ENCODE results near the gene PTPRN2.
"Not testable (repeated sequence)": the region's sequence is repeated elsewhere in the genome, so short reads cannot be mapped to it uniquely, and the experiment has no call there.

Gene PTPRN2

DNA sequence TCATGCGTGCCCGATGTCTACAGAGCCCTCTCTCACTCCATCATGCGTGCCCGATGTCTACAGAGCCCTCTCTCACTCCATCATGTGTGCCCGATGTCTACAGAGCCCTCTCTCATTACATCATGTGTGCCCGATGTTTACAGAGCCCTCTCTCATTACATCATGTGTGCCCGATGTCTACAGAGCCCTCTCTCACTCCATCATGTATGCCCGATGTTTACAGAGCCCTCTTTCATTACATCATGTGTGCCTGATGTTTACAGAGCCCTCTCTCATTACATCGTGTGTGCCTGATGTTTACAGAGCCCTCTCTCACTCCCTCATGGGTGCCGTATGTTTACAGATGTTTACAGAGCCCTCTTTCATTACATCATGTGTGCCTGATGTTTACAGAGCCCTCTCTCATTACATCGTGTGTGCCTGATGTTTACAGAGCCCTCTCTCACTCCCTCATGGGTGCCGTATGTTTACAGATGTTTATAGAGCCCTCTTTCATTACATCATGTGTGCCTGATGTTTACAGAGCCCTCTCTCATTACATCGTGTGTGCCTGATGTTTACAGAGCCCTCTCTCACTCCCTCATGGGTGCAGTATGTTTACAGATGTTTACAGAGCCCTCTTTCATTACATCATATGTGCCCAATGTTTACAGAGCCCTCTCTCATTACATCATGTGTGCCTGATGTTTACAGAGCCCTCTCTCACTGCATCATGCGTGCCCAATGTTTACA is 739.7 kb downstream of the PTPRN2 start:
- DNase-seq: not testable (repeated sequence)

DNA sequence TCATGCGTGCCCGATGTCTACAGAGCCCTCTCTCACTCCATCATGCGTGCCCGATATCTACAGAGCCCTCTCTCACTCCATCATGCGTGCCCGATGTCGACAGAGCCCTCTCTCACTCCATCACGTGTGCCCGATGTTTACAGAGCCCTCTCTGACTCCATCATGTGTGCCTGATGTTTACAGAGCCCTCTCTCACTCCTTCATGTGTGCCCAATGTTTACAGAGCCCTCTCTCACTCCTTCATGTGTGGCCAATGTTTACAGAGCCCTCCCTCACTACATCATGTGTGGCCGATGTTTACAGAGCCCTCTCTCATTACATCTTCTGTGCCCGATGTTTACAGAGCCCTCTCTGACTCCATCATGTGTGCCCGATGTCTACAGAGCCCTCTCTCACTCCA is 740.9 kb downstream of the PTPRN2 start:
- not testable (repeated sequence) for DNase-seq

DNA sequence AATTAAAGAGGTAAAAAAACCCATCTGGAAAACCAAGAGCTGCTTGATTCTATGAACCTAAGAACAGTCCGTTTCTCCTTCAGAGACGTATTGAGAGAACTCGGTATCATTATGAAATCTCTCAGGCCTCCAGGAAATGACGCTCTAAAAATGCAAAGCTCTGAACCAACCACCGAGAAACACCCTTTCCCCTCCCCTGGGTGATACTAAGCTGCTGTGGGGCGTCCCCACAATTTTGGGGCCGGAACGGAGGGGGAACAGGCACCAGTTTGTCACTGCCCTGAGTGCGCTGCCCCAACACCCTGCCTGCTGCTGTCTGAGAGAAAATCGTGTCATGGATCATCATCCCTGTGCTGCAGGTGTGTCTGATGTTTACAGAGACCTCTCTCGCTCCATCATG is 741.4 kb downstream of the PTPRN2 start:
- no peak for DNase-seq

DNA sequence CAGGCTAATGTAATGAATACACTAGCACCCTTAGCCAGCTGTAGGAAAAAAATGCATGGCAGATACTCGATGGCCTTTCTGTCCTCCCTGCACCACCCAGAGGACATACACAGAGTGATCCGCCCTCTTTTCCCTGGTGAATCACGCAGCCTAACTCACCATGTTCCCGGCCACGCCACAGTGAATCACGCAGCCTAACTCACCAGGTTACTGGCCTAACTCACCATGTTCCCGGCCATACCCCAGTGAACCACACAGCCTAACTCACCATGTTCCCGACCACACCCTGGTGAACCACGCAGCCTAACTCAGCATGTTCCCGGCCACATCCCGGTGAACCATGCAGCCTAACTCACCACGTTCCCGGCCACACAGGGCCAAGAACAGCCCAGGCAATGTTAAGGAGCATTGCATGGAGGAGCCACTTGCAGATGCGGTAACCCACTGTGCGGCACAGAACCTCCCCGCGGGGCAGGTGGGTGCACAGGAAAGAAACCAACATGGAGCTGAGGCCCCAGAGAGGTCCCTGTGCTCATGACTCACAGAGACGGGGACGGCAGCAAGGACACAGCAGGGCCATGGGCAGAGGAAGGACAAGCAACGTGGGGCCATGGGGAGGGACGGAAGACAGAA is 742.3 kb downstream of the PTPRN2 start:
- peak; percentile 2 for DNase-seq

DNA sequence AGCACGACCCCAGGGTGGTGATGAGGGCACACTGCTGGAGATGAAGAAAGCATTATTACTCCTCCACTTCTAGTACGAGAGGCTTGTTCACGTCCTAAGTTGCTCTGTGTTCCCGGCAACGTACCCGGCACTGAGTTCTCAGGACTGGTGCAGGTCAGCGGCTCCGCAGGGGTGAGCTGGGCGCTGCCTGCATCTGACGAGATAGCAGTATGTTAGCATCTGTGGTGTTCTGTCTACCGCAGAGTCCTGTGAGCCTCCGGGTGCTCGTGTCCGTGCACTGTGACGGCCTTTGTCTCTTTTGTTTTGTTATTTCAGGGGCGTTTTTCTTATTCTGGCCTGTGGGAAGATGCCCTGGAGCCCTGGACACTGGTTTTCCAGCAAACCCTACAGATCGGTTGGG is 743.0 kb downstream of the PTPRN2 start:
- no peak for DNase-seq

DNA sequence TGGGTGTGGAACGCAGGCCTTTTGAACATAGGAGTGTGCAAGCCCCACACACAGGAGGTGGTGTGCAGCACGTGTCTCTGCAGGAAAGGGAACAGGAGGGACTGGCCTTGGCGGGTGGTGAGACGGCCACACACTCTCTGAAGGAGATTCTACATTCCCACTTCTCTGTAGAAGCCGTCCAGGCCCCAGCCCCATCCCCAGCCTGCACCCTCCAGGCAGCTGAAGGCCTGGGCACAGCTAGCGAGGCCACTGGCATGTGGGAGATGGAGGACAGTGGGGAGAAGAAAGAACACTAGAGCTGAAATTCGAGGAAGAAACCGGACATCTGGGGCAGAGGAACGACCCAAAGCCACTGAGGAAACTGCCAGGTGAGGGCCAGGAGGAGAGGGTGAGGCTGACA is 743.5 kb downstream of the PTPRN2 start:
- DNase-seq: no peak

DNA sequence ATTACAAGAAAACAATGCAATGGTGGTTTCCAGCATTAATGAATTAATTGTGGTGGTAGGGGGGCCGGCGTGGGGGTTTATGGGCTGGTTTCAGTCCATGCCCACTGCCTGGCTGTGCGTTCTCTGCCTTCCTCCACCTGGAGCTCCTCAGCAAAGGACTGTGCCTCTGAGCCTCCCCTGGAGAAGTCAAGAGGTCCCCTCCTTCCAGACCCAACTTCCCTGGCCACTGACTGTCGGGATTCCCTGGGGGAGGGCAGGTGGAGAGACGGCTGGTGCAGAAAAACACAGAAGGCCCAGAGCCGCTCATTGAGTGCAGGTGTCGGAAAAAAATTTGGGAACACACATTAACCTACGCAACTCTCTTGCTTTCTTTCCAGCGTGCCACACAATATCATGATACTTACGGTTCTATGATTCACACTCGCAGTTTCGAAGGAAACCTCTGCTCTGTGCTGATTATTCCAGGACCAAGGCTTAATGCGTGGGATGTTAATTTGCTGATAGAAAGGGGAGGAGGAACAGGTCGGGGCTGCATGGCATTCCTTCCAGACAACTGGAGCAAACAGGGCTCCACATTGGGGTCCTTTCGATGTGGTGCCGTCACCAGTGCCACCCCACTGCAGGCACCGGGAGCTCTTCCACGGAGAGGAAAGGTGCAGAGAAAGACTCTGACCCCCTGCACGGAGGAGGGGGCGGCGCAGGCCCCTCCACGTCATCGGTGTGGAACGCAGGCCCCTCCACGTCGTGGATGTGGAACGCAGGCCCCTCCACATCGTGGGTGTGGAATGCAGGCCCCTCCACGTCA is 744.1 kb downstream of the PTPRN2 start:
- DNase-seq: no peak

DNA sequence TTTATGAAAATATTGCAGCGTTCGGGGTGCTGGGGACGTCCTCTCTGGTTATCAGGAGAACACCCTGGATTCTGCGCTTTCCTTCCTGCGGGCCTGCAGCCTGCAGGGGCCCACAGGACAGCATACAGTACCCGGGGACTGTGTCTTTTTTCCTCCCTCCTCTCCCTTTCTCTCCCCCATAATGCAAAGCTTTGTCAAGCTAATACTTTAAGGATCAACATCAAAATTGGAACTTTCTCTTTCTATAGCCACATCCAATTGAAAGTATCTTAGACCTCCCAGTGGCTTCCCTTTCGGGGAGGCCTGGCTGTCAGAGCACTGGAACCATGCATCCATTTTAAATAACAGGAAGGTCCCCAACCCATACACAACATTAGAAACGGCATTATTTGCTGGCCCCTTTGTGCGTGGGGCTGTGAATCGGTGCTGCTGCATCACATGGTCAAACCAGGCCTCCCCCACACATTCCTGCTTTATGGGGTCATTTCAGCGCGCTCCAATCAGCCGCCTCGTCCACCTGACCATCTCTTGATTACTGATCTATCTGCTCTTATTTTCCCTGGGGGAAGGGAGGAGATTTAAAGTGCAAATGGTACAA is 745.8 kb downstream of the PTPRN2 start:
- DNase-seq: no peak

DNA sequence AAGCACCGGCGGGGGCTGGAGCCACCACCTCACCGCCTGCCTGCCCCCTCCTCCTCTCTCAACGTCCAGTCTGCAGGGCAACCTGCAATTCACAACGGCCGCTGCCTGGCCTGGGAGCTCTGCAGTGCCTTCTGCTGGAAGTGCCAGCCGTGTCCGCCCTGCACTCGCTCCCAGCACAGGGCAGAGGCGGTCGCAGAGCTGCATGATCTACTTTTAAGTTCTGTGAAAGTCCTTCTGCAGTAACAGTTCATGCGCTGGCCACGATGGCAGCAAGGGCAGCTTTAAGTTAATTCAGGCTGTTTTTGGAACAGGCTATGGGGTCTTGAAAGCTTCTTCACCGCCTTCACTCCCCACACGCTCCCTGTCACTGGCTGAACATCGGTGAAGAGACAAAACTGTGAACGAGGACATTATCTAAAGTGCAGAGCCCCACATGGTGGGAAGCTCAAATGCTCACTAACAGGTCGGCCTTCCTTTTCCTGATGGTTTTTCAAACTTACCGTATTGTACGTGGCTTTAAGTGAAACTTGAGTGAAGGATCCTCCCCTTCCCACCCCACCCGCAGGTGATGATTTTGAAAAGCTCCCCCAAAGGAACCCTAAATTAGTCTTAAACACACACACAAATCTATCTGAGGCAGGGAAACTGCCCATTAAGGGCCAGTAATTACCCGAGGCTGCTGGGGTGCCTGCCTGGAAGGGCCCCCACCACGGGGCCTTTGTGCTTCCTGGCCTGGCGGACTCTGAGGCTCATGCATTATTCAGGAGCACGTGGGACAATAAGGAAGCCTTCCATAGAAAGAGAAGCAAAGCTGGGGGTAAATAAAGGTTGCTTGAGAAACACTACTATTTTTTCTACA is 746.5 kb downstream of the PTPRN2 start:
- no peak for DNase-seq

DNA sequence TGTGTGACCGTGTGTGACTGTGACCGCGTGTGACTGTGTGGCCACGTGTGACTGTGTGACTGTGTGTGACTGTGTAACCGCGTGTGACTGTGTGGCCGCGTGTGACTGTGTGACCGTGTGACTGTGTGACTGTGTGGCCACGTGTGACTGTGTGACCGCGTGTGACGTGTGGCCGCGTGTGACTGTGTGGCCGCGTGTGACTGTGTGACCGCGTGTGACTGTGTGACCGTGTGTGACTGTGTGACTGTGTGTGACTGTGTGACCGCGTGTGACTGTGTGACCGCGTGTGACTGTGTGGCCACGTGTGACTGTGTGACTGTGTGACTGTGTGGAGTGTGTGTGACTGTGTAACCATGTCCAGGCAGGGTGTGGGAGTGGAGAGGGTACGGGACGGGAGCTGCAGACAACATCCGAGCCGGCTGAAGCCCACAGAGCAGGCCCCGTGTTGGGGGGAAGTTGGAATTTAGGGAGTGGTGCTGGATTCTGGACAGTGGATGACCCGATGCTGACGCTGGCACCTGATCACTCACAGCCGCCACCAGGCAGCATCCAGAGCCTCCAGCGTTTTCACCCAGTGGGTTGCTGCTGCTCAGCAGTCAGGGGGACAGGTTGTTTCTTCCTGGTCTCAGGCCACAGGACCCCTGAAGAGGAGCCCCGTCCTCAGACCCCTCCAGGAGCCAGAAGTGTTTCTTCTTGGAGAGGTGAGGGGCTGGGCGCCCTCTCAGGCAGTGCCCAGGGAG is 747.3 kb downstream of the PTPRN2 start:
- DNase-seq: no peak

DNA sequence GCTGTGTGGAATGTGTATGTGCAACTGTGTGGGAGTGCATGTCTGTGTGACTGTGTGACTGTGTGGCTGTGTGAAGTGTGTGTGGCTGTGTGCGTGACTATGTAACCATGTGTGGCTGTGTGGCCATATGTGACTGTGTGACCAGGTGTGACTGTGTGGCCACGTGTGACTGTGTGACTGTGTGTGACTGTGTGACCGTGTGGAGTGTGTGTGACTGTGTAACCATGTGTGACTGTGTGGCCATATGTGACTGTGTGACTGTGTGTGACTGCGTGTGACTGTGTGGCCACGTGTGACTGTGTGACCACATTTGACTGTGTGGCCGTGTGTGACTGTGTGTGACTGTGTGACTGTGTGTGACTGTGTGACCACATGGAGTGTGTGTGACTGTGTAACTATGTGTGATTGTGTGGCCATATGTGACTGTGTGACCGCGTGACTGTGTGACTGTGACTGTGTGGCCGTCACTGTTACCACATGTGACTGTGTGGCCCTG is 747.9 kb downstream of the PTPRN2 start:
- DNase-seq: no peak

DNA sequence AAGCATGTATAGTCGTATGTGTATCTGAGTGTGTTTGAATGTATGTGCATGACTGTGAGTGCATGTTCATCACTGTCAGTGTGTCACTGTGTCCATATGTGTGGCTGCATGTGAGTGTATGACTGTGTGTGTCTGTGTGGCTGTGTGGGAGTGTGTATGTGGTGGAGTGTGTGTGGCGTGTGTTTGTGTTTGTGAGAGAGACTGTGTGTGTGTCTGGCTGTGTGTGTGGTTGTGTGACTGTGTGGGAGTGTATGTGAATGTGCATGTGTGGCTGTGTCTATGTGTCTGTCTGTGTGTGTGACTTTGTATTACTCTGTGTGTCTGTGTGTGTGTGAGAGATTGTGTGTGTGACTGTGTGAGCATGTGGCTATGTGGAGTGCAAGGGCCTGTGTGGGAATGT is 748.4 kb downstream of the PTPRN2 start:
- DNase-seq: no peak

DNA sequence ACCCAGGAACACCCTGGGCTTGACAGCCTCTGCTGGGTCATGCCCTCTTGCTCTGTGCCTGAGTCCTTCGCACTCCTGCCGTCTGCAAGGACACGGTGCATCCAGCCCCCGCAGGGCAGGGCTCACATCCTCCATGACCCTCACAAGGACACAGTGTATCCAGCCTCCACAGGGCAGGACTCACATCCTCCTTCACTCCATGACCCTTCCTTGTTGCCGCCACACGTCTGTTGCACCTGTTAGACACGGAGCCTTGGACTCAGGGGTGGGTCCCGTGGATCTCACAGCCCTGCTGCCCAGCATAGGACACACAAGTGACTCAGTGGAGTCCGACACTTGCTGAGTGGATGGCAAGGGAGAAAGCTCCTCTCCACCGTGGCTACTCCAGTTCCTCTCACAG is 750.1 kb downstream of the PTPRN2 start:
- DNase-seq: no peak

DNA sequence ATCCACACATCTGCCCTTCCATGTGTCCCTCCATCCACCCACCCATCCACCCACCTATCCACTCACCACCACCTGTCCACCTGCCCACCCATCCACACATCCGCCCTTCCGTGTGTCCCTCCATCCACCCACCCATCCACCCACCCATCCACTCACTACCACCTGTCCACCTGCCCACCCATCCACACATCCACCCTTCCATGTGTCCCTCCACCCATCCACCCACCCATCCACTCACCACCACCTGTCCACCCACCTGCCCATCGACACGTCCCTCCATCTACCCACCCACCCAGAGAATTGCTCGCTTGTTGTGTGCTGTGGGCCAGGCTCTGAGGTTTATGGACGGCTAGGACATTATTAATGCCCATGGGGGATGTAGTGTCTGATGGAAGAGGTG is 750.6 kb downstream of the PTPRN2 start:
- DNase-seq: no peak

DNA sequence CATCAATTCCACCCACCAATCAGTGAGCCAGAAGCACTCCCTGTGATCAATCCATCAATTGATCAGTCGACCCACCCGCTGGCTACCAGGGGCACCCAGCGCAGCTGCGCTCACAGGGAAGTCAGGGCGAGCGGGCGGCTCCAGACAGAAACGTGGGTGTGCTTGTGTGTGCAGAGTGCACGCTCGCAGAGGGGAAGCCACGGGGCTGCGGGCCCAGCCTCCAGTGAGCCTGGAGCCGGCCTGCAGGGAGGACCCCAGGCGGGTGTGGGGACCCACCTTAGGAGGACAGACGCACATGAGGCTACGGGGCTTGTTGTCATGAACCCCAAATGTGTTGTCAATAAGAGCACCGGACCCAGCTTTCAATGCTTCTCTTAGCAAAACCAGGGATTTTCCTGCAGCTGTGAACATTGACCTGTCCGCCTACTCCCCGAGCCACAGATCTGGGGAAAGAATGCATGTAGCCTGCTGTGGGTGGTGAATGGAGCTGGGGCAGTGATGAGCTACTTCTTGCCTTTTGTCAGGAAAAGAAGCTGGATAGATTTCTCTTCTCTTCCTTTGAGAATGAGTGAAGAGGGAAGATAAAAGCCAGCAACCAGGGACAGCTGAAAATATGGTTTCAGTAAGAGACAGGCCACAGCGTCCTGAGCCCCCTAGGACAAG is 753.0 kb downstream of the PTPRN2 start:
- no peak for DNase-seq

DNA sequence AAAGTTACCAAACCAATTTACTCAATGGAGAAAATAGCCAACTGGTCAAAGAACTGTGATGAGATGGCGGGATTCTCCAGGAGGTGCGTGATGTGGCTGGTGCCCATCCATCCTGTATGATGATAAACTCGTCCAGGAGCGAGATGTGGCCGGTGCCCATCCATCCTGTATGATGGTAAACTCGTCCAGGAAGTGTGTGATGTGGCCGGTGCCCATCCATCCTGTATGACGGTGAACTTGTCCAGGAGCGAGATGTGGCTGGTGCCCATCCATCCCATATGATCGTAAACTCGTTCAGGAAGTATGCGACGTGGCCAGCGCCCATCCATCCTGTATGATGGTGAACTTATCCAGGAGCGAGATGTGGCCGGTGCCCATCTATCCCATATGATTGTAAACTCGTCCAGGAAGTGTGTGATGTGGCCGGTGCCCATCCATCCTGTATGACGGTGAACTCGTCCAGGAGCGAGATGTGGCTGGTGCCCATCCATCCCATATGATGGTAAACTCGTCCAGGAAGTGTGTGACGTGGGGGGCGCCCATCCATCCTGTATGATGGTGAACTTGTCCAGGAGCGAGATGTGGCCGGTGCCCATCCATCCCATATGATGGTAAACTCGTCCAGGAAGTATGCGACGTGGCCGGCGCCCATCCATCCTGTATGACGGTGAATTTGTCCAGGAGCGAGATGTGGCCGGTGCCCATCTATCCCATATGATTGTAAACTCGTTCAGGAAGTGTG is 754.6 kb downstream of the PTPRN2 start:
- DNase-seq: no peak

DNA sequence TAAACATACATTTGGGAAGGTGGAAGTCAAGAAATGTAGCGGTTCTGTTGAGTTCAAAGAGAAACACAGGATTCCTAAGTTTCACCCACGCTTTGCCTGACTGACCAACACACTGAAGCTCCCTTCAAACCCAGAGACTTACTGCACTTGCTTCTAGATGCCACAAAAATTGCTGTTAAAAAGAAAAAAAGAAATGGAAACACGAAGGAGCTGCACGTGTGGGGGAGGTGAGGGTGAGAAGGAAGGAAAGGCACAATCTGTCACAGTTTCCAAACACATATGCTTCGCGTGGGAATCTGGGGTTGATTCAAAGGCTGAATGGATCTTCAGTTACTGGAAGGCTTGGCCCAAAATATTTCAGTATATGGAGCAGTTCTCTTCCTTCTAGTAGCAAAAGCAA is 755.2 kb downstream of the PTPRN2 start:
- no peak for DNase-seq

DNA sequence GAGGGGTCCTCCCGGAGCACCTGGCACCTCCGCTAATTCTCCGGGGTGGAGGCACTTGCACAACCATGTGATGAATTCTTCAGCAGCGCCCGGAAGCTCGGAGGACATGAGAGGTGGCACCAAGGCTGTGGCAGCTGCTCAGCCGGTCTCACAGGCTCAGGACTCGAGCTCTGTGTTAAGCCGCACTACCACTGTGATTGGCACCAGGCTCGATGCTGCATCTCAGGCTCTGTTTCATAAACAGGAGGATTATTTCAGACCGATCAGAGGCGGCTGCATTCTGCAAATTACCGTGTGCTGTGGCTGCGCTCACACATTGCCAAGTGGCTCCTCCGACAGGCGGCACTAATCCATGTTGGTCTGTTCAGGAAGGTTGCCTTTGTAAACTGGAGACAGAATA is 755.6 kb downstream of the PTPRN2 start:
- no peak for DNase-seq

DNA sequence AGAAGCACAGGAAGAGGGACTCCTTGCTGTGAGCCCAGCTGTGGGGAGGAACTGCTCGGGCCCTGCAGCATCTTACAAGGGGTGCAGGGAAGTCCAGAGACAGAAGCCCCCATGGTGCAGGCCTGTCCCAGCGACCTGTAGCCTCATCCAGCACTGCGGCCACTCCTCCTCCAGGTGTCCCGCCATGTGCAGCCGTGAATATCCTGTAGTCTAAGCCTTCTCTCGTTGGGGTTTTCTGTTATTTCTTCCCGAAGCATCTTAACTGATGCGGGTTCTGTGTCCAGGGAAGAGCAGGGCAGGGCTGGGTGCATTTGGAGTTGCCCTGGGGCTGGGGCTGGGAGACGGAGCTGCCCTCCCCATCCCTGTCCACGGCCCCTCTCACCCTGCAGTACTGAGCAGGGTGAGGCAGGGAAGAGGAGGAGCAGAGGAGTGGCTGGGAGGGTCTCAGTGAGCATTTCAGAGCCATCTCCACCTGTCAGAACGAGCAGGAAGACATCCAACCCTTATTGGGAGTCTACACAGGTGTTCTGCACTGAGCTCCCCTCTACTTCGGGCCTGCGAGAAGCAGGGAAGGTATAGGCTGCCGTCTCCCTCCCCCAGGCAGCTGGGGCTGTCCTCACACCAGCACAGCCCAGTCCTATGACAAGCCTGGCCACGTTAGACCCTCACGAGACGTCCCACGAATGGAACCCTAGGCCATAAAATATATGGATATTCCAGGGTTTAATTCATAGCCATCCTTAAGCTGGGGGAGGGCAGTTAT is 756.3 kb downstream of the PTPRN2 start:
- DNase-seq: no peak

DNA sequence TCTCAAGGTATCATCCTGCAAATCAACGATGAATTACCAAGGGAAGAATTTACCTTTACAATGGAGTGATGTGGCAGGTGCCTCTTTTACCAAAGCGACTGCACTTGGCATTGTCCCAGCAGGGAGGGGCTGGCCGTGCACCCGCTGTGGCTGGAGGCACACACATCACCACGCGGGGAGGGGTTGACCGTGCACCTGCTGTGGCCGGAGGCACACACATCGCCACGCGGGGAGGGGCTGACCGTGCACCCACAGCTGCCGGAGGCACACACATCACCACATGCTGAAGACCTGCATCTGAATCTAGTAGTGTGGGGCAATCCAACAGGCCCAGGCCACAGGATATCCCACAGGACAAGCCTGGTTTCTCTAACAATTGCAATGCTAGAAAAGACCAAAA is 757.3 kb downstream of the PTPRN2 start:
- no peak for DNase-seq
